ENCODE results near the gene TLR4.

Gene TLR4

DNA sequence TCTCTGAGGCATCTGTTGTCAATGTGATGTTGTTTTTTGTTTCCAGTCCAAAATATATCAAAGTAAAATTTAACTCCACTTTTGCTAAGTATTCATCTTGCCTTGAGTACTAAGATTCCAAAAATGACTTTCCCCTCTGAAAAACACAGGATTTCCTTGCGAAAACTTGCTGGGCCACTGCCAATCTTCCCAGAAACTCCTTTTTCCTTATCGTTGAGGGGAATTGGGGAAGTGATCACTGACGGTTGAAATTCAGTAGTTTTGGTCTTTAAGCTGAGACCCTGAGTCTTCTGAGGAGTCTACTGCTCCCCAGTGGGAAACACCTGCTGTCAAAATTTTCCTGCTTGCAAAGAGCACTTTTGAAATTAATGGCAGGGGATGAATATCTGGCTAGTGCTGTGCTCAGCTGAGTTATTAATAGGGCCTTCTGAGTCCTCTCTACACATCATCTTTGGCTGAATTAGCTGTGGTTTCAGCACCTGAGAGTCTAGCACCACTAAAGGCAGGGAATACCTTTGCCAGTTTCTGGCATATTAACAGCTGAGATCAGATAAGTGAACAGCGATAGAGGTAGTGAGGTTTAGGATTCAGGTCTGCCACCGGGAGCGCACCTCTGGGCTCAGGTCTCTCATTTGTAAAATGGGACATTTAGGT lies 18.0 kb downstream of the TLR4 start:
- Histone ChIP-seq H3K27ac (peak overlapping the region; percentile 94), H3K27me3 (no peaks in the 10 kb centered on the region), H3K4me3 (ENCODE audit: low read depth in 1 of 2, low read length in 1 of 2) (no peak overlapping the region), H3K4me1 (ENCODE audit: control insufficient read depth in 1 of 2, insufficient read depth in 1 of 2, low read depth in 1 of 2, low read length in 1 of 2) (peaks cover 96 to 99% of the 10 kb centered on the region in 2 experiments), H3K9me3 (no peaks in the 10 kb centered on the region), H3K36me3 (peaks cover 7% of the 10 kb centered on the region)
- TF ChIP-seq, protein P1, sequence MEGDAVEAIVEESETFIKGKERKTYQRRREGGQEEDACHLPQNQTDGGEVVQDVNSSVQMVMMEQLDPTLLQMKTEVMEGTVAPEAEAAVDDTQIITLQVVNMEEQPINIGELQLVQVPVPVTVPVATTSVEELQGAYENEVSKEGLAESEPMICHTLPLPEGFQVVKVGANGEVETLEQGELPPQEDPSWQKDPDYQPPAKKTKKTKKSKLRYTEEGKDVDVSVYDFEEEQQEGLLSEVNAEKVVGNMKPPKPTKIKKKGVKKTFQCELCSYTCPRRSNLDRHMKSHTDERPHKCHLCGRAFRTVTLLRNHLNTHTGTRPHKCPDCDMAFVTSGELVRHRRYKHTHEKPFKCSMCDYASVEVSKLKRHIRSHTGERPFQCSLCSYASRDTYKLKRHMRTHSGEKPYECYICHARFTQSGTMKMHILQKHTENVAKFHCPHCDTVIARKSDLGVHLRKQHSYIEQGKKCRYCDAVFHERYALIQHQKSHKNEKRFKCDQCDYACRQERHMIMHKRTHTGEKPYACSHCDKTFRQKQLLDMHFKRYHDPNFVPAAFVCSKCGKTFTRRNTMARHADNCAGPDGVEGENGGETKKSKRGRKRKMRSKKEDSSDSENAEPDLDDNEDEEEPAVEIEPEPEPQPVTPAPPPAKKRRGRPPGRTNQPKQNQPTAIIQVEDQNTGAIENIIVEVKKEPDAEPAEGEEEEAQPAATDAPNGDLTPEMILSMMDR (IDR thresholded peaks at IDR 0.05): no peak

DNA sequence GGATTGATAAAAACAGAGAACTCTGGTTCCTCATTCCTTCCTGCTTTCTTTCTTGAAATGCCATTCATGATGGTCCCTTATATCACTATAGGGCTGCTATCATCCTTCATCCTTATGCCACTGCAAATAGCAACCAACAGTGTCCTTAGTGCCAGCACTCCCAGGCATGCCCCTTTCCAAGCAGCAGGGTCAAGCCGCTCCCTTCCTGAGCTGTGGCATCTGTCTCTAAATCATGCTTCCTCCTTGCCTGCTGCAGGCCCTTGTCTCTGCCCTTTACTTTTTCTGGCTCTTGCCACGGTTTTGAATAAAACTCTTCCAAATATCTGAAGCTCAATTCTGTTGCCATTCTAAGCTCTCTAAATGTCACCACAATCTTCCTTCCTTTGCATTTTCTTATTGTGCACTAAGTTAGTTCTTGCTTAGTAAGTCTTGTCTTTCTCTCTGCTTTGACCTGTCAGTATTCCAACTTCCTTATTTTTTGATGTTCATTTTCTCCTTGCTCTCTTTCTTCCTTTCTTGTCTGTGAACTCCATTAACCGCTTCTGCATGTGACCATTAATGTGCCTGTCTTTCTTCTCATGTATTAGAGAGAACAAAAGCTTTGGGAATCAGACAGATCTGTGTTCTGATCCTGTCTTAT lies 19.9 kb downstream of the TLR4 start:
- Histone ChIP-seq H3K4me3 (ENCODE audit: low read depth in 1 of 2, low read length in 1 of 2) (peak overlapping the region; percentile 38 to 43), H3K4me1 (ENCODE audit: control insufficient read depth in 1 of 2, insufficient read depth in 1 of 2, low read depth in 1 of 2, low read length in 1 of 2) (peaks cover 78 to 82% of the 10 kb centered on the region in 2 experiments), H3K27ac (peak overlapping the region; percentile 94), H3K9me3 (no peaks in the 10 kb centered on the region), H3K36me3 (no peaks in the 10 kb centered on the region), H3K27me3 (no peaks in the 10 kb centered on the region)
- TF ChIP-seq, protein P1 (IDR thresholded peaks at IDR 0.05): no peak

DNA sequence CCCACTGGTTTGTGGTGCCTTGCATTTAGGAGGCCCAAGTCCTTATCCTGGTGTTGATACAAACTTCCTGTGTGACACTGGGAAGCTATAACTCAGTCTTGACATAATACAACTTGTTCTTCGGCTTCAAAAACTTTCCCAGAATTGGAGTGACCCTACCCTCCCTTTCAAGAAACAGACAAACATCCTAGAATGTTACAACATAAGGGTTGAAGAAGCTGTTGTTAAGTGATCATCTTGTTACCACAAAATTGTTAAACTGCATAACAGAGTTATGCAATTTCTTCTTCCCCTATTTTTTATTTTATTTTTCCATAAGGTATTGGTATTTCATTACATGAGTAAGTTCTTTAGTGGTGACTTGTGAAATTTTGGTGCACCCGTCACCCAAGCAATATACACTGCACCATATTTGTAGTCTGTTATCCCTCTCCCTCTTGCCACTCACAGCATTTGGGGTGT lies 21.3 kb downstream of the TLR4 start:
- TF ChIP-seq, protein P1 (IDR thresholded peaks at IDR 0.05): no peak
- peak overlapping the region; percentile 9 to 43 for H3K4me3 ChIP-seq (ENCODE audit: low read depth in 1 of 2, low read length in 1 of 2)
- no peaks in the 10 kb centered on the region for H3K36me3 ChIP-seq
- H3K27me3 ChIP-seq: no peaks in the 10 kb centered on the region
- peak overlapping the region; percentile 94 for H3K27ac ChIP-seq
- H3K9me3 ChIP-seq: no peaks in the 10 kb centered on the region
- H3K4me1 ChIP-seq (ENCODE audit: control insufficient read depth in 1 of 2, insufficient read depth in 1 of 2, low read depth in 1 of 2, low read length in 1 of 2): peaks cover 65 to 69% of the 10 kb centered on the region in 2 experiments

DNA sequence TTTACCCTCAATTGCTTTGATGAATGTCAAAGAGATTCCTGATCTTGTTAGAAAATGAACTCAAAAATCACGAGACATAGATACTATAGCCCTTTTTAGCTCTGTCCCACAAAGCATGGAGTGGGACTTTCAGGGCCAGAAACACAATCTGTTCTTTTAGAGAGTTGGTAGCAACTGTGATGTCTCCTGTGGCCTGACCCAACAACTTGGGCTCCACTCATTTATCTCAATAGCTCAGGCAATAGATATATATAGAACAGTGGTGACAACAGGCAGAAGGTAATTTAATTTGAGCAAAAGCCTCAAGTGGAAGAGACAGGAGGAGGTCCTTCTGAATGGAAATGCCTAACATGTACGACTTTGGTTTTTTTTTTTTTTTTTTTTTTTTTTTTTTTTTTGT lies 25.2 kb downstream of the TLR4 start:
- TF ChIP-seq, protein P1 (IDR thresholded peaks at IDR 0.05): no peak
- Histone ChIP-seq H3K4me1 (ENCODE audit: control insufficient read depth in 1 of 2, insufficient read depth in 1 of 2, low read depth in 1 of 2, low read length in 1 of 2) (peaks cover 28 to 31% of the 10 kb centered on the region in 2 experiments), H3K9me3 (no peaks in the 10 kb centered on the region)

DNA sequence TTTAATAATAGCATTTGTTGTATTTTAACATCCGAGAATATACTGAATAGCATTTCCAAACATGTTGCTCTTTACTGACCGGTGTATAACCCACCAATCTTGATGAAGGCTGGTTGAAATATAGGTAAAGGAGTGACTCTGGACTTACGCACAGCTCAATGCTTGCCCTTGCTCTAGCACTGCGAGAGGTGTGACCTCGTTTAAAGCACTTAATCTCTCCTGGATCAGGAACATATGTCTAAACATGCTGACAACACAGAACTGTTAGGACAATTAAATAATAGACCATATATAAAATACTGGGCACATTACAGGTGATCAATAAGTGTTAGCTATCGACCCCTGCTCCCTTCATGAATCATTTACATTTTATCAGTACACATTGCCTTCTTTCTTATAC lies 28.3 kb downstream of the TLR4 start:
- Histone ChIP-seq H3K4me3 (ENCODE audit: low read depth in 1 of 2, low read length in 1 of 2) (no peak overlapping the region), H3K27me3 (no peaks in the 10 kb centered on the region), H3K4me1 (ENCODE audit: control insufficient read depth in 1 of 2, insufficient read depth in 1 of 2, low read depth in 1 of 2, low read length in 1 of 2) (no peaks in the 10 kb centered on the region), H3K27ac (no peak overlapping the region), H3K36me3 (no peaks in the 10 kb centered on the region), H3K9me3 (no peaks in the 10 kb centered on the region)
- TF ChIP-seq, protein P1 (IDR thresholded peaks at IDR 0.05): no peak

More for the DNA sequence above, 25.2 kb downstream of the TLR4 start:
- Histone ChIP-seq H3K27me3 (no peaks in the 10 kb centered on the region), H3K27ac (no peak overlapping the region), H3K36me3 (no peaks in the 10 kb centered on the region), H3K4me3 (ENCODE audit: low read depth in 1 of 2, low read length in 1 of 2) (no peak overlapping the region)
